ENCODE data around the gene UBE2J2.

DNA sequence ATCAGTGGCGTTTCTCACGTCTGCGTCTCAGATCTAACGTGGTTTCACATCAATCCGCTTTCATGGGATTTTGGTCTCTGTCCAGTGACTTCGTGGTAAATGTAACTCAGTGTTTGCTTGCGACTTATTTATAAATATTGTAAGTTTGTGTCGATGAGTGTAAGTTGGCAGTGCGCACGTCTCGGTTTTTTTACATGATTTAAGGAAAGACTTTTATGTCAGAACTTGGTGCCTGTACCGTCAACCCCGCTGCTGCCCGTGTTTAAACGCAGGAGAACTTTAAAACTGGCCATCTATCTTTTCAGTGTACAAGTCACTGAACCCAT lies 40.1 kb downstream of the UBE2J2 start:
- TF ChIP-seq, protein P1, sequence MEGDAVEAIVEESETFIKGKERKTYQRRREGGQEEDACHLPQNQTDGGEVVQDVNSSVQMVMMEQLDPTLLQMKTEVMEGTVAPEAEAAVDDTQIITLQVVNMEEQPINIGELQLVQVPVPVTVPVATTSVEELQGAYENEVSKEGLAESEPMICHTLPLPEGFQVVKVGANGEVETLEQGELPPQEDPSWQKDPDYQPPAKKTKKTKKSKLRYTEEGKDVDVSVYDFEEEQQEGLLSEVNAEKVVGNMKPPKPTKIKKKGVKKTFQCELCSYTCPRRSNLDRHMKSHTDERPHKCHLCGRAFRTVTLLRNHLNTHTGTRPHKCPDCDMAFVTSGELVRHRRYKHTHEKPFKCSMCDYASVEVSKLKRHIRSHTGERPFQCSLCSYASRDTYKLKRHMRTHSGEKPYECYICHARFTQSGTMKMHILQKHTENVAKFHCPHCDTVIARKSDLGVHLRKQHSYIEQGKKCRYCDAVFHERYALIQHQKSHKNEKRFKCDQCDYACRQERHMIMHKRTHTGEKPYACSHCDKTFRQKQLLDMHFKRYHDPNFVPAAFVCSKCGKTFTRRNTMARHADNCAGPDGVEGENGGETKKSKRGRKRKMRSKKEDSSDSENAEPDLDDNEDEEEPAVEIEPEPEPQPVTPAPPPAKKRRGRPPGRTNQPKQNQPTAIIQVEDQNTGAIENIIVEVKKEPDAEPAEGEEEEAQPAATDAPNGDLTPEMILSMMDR (IDR thresholded peaks at IDR 0.05): no peak
- TF ChIP-seq EP300 (IDR thresholded peaks at IDR 0.05): no peak

All from stomach (tissue), 4 donors.